B cell (primary cell): ENCODE results near the gene EEF1E1.

Source experiments
- EZH2 ChIP-seq: IDR thresholded peaks from 2 replicates; pipeline ENCODE4 v1.6.1; 2012; ENCODE audit warnings: borderline replicate concordance, low read depth, mild to moderate bottlenecking, moderate library complexity, low read length; ENCODE audit not compliant: insufficient read depth, poor library complexity, severe bottlenecking
- TF ChIP-seq, protein P1 (sequence below): fragments of 200-600 bp; IDR thresholded peaks from one replicate; pipeline ENCODE4 v1.8.0; 2022; ENCODE audit warnings: antibody characterized with exemption, mild to moderate bottlenecking

DNA sequence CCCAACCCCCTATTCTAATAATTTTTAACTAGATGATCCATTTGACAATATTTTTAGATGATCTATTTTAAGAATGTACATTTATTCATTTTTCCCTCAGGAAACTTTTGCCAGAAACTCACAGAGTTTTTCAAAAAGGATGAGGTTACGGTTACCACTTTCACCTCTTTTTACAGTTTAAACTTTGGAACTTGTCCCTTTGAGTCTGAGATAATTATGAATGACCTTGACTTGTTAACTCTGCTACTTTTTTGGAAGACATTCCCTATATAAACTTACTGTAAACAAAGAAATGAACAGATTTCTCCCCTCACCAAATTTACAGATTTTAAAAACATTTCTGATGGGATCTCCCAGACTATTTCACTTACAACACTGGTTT is 19.8 kb downstream of the EEF1E1 start:
- TF ChIP-seq, protein P1, sequence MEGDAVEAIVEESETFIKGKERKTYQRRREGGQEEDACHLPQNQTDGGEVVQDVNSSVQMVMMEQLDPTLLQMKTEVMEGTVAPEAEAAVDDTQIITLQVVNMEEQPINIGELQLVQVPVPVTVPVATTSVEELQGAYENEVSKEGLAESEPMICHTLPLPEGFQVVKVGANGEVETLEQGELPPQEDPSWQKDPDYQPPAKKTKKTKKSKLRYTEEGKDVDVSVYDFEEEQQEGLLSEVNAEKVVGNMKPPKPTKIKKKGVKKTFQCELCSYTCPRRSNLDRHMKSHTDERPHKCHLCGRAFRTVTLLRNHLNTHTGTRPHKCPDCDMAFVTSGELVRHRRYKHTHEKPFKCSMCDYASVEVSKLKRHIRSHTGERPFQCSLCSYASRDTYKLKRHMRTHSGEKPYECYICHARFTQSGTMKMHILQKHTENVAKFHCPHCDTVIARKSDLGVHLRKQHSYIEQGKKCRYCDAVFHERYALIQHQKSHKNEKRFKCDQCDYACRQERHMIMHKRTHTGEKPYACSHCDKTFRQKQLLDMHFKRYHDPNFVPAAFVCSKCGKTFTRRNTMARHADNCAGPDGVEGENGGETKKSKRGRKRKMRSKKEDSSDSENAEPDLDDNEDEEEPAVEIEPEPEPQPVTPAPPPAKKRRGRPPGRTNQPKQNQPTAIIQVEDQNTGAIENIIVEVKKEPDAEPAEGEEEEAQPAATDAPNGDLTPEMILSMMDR = no peak
- TF ChIP-seq EZH2 = no peak
